NCI-H187 (cell line): ENCODE data around the gene SLC51B.
"Not testable (repeated sequence)": the region's sequence is repeated elsewhere in the genome, so short reads cannot be mapped to it uniquely, and the experiment has no call there.

Experiments used
- DNase-seq, 2 experiments: peaks; one replicate each; lab custom pipeline; 2025; lab: John Stamatoyannopoulos, UW

SLC51B gene

GRCh38 chr15:65041787-65042186 is 3.4 kb upstream of the SLC51B start:
- DNase-seq: no peak

GRCh38 chr15:65042776-65043327 is 2.3 kb upstream of the SLC51B start:
- no peak for DNase-seq

- not testable (repeated sequence) for DNase-seq
Measured at GRCh38 chr15:65044218-65044617, 969 bp upstream of the SLC51B start.

- no peak for DNase-seq
Measured at GRCh38 chr15:65048241-65048640, 3.1 kb downstream of the SLC51B start.

- peak; percentile 72 to 82 for DNase-seq
Measured at GRCh38 chr15:65049418-65049840, 4.2 kb downstream of the SLC51B start.

- no peak for DNase-seq
Measured at GRCh38 chr15:65050270-65050669, 5.1 kb downstream of the SLC51B start.

- no peak for DNase-seq
Measured at GRCh38 chr15:65051266-65051665, 6.1 kb downstream of the SLC51B start.

- DNase-seq: no peak
Measured at GRCh38 chr15:65052956-65053355, 7.8 kb downstream of the SLC51B start.

- DNase-seq: peak in 1 of 2 experiments; percentile 28
Measured at GRCh38 chr15:65054333-65055200, 9.4 kb downstream of the SLC51B start.

- no peak for DNase-seq
Measured at GRCh38 chr15:65055201-65055870, 10.1 kb downstream of the SLC51B start.

GRCh38 chr15:65056106-65056505 is 10.9 kb downstream of the SLC51B start:
- DNase-seq: no peak

GRCh38 chr15:65056868-65057548 is 11.8 kb downstream of the SLC51B start:
- DNase-seq: no peak

- DNase-seq: no peak
Measured at GRCh38 chr15:65057549-65057940, 12.4 kb downstream of the SLC51B start.

GRCh38 chr15:65058394-65059368 is 13.5 kb downstream of the SLC51B start:
- DNase-seq: no peak

GRCh38 chr15:65059369-65059750 is 14.2 kb downstream of the SLC51B start:
- DNase-seq: no peak

GRCh38 chr15:65059931-65060596 is 14.9 kb downstream of the SLC51B start:
- no peak for DNase-seq

- DNase-seq: no peak
Measured at GRCh38 chr15:65060641-65061397, 15.6 kb downstream of the SLC51B start.

GRCh38 chr15:65062061-65062460 is 16.9 kb downstream of the SLC51B start:
- DNase-seq: no peak

- DNase-seq: no peak
Measured at GRCh38 chr15:65062726-65063125, 17.5 kb downstream of the SLC51B start.
